ENCODE results near the gene LRP6.
"Not testable (repeated sequence)": the region's sequence is repeated elsewhere in the genome, so short reads cannot be mapped to it uniquely, and the experiment has no call there.

LRP6 gene

GRCh38 chr12:12127304-12127703 is 139.5 kb downstream of the LRP6 start:
- in situ Hi-C loops (cut with MboI; ENCODE audit: low sequenced_read_pairs) = no loop called here

- in situ Hi-C loops (cut with MboI; ENCODE audit: low sequenced_read_pairs) = no loop called here
These were observed 140.3 kb downstream of the LRP6 start for GRCh38 chr12:12126551-12126950.

- in situ Hi-C loops (cut with MboI; ENCODE audit: low sequenced_read_pairs) = no loop called here
These were observed 143.7 kb downstream of the LRP6 start for GRCh38 chr12:12123036-12123604.

- in situ Hi-C loops (cut with MboI; ENCODE audit: low sequenced_read_pairs) = no loop called here
These were observed 145.8 kb downstream of the LRP6 start for GRCh38 chr12:12121061-12121460.

GRCh38 chr12:12116677-12117076 is 150.2 kb downstream of the LRP6 start:
- in situ Hi-C loops (cut with MboI; ENCODE audit: low sequenced_read_pairs) = no loop called here

GRCh38 chr12:12115514-12115913 is 151.3 kb downstream of the LRP6 start:
- in situ Hi-C loops (cut with MboI; ENCODE audit: low sequenced_read_pairs) = no loop called here

- in situ Hi-C loops (cut with MboI; ENCODE audit: low sequenced_read_pairs) = not testable (repeated sequence)
These were observed 155.8 kb downstream of the LRP6 start for GRCh38 chr12:12110923-12111555.

- in situ Hi-C loops (cut with MboI; ENCODE audit: low sequenced_read_pairs) = no loop called here
These were observed 158.3 kb downstream of the LRP6 start for GRCh38 chr12:12108441-12109058.

GRCh38 chr12:12107678-12108077 is 159.2 kb downstream of the LRP6 start:
- in situ Hi-C loops (cut with MboI; ENCODE audit: low sequenced_read_pairs) = no loop called here

- in situ Hi-C loops (cut with MboI; ENCODE audit: low sequenced_read_pairs) = no loop called here
These were observed 167.7 kb downstream of the LRP6 start for GRCh38 chr12:12099102-12099501.

GRCh38 chr12:12098691-12099015 is 168.2 kb downstream of the LRP6 start:
- in situ Hi-C loops (cut with MboI; ENCODE audit: low sequenced_read_pairs) = no loop called here

- in situ Hi-C loops (cut with MboI; ENCODE audit: low sequenced_read_pairs) = no loop called here
These were observed 168.8 kb downstream of the LRP6 start for GRCh38 chr12:12097891-12098690.

GRCh38 chr12:12095021-12095420 is 171.8 kb downstream of the LRP6 start:
- in situ Hi-C loops (cut with MboI; ENCODE audit: low sequenced_read_pairs) = no loop called here

GRCh38 chr12:12094481-12094880 is 172.4 kb downstream of the LRP6 start:
- in situ Hi-C loops (cut with MboI; ENCODE audit: low sequenced_read_pairs) = no loop called here

- in situ Hi-C loops (cut with MboI; ENCODE audit: low sequenced_read_pairs) = no loop called here
These were observed 174.7 kb downstream of the LRP6 start for GRCh38 chr12:12091977-12092663.

- in situ Hi-C loops (cut with MboI; ENCODE audit: low sequenced_read_pairs) = no loop called here
These were observed 175.8 kb downstream of the LRP6 start for GRCh38 chr12:12091071-12091470.

- in situ Hi-C loops (cut with MboI; ENCODE audit: low sequenced_read_pairs) = no loop called here
These were observed 178.1 kb downstream of the LRP6 start for GRCh38 chr12:12088761-12089160.

GRCh38 chr12:12088147-12088546 is 178.7 kb downstream of the LRP6 start:
- in situ Hi-C loops (cut with MboI; ENCODE audit: low sequenced_read_pairs) = no loop called here

GRCh38 chr12:12087693-12088034 is 179.2 kb downstream of the LRP6 start:
- in situ Hi-C loops (cut with MboI; ENCODE audit: low sequenced_read_pairs) = no loop called here

GRCh38 chr12:12086973-12087692 is 179.7 kb downstream of the LRP6 start:
- in situ Hi-C loops (cut with MboI; ENCODE audit: low sequenced_read_pairs) = no loop called here

- in situ Hi-C loops (cut with MboI; ENCODE audit: low sequenced_read_pairs) = no loop called here
These were observed 180.5 kb downstream of the LRP6 start for GRCh38 chr12:12086362-12086761.
